Sigmoid colon (tissue), 7 donors: ENCODE data around the gene MED23. TPM values are rescaled to one million over a fixed set of nuclear protein-coding genes. Genes with fewer than 3 reads are reported as not detected.

ENCODE experiments used
- DNase-seq: peaks from one replicate; pipeline ENCODE4 v3.0.0-alpha.2; 2019
- H3K27ac ChIP-seq, 4 donors: fragments of 200-600 bp; sonication (generic); one replicate each; pipeline ENCODE4 v1.5.1; 2016 to 2019; ENCODE audit warnings: mild to moderate bottlenecking in 1 of 4
- H3K27me3 ChIP-seq, 3 donors: fragments of 200-600 bp; sonication (generic); one replicate each; pipeline ENCODE4 v1.5.1; 2019; ENCODE audit warnings: mild to moderate bottlenecking in 1 of 3
- H3K36me3 ChIP-seq, 4 donors: fragments of 200-600 bp; sonication (generic); one replicate each; pipeline ENCODE4 v1.5.1; 2016 to 2019
- H3K4me1 ChIP-seq, 4 donors: fragments of 200-600 bp; sonication (generic); one replicate each; pipeline ENCODE4 v1.5.1; 2017 to 2019
- H3K4me3 ChIP-seq, 4 donors: fragments of 200-600 bp; sonication (generic); one replicate each; pipeline ENCODE4 v1.5.1; 2017 to 2019; ENCODE audit warnings: mild to moderate bottlenecking in 2 of 4, moderate library complexity in 1 of 4
- H3K9me3 ChIP-seq, 4 donors: fragments of 200-600 bp in 3 of 4; sonication (generic) in 3 of 4; one replicate each; pipeline versions ENCODE4 v1.5.1 to v1.6.1; 2013 to 2019
- EP300 ChIP-seq, 4 donors: sonication (generic); formaldehyde crosslinking; IDR thresholded peaks; one replicate each; pipeline ENCODE4 v1.6.1; 2017; ENCODE audit warnings: antibody characterized with exemption in 4 of 4
- WGBS, 2 donors: extraction: QIAGEN DNeasy Blood & Tissue Kit; methylation state at CpG; one replicate each; pipeline ENCODE4 v1.1.7; 2013; 5-methylcytosine and 5-hydroxymethylcytosine counted together
- intact Hi-C: fragments of 100-400 bp; cut with DNase I; formaldehyde crosslinking; loops from one replicate; pipeline ENCODE4 v1.15.1; 2023
- polyA plus RNA-seq, 3 donors: library from polyadenylated mRNA; stranded (reverse); fragments of 200-250 nt; gene quantifications; one replicate each; pipeline ENCODE4 v1.2.3, GENCODE V29; 2013
- small RNA-seq, 3 donors: library from RNA; depleted of rRNA; stranded (forward); fragments of <200 nt; gene quantifications; one replicate each; pipeline ENCODE3, GENCODE V24; 2016
- total RNA-seq, 4 donors: library from RNA; depleted of rRNA; stranded (reverse); fragments of >200 nt; gene quantifications; one replicate each; pipeline ENCODE4 v1.1.0, GENCODE V29; 2016
- TF ChIP-seq, protein P1 (sequence below), 4 experiments: fragments of 450-650 bp in 3 of 4; fragments of 200-600 bp in 1 of 4; IDR thresholded peaks; one replicate each; pipeline ENCODE4 v1.5.1; 2016 to 2019; ENCODE audit warnings: antibody characterized with exemption in 4 of 4, mild to moderate bottlenecking in 3 of 4, moderate library complexity in 2 of 4
- donor health status: healthy with polysubstance abuse.
- donor health status: Bipolar disorder and iron deficiency.
- donor health status: healthy.

MED23 gene
- total and polyA plus RNA-seq, 7 donors = 5.3 to 29.6 (median 19.0) TPM

DNA sequence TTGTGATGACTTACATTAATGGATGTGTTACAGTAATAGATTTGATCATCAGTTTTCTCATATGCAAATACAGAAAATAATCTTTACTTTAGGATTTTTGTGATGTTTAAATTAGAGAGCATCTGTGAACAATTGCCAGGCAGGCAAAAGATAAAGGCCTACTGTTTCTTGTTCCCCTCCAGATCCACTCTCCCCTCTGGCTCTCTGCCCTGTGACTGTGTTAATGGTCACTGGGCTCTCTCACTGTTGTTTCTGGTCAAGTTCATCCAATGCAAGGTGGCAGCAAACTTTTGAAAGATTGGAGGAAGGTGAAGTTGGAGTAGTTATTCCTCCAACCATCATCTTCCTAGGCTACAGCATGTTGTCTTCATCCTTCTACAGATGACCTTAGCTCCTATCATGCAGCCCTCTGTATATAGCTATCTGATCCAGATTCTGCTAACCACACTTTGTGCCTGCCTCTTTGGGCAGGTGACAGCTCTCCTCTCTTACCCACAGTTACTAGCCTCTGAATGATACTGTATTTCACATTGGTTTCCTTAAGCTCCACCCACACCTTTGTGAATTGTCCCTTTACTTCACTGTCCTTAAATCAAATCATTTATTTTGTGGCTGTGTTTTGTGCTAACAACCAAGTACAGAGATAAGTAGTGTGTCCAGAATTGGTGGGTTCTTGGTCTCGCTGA is 103.9 kb downstream of the MED23 start:
- 94 to 97% methylated on average over 1 of the region's 1 CpG for WGBS, 2 donors
- TF ChIP-seq EP300 (IDR thresholded peaks at IDR 0.05) = no peak
- TF ChIP-seq, protein P1, sequence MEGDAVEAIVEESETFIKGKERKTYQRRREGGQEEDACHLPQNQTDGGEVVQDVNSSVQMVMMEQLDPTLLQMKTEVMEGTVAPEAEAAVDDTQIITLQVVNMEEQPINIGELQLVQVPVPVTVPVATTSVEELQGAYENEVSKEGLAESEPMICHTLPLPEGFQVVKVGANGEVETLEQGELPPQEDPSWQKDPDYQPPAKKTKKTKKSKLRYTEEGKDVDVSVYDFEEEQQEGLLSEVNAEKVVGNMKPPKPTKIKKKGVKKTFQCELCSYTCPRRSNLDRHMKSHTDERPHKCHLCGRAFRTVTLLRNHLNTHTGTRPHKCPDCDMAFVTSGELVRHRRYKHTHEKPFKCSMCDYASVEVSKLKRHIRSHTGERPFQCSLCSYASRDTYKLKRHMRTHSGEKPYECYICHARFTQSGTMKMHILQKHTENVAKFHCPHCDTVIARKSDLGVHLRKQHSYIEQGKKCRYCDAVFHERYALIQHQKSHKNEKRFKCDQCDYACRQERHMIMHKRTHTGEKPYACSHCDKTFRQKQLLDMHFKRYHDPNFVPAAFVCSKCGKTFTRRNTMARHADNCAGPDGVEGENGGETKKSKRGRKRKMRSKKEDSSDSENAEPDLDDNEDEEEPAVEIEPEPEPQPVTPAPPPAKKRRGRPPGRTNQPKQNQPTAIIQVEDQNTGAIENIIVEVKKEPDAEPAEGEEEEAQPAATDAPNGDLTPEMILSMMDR (IDR thresholded peaks at IDR 0.05) = no peak

More for the DNA sequence above, 103.9 kb downstream of the MED23 start:
- no peaks in the 10 kb centered on the region for H3K4me1 ChIP-seq
- DNase-seq = no peak
- H3K36me3 ChIP-seq = no peaks in the 10 kb centered on the region
- H3K4me3 ChIP-seq = no peak overlapping the region
- no peaks in the 10 kb centered on the region for H3K27me3 ChIP-seq
- H3K9me3 ChIP-seq = peaks cover 0 to 1% (median 0%) of the 10 kb centered on the region in 4 donors
- no peak overlapping the region for H3K27ac ChIP-seq
- intact Hi-C loops = no loop called here

Small RNA genes within 50 kb of the gene (small RNA-seq; reads per million reads assigned to genes)
- gene RNU4-18P = 0 reads per million in 3 donors

Other genes starting within 250 kb of the MED23 start
- gene ARG1, start 55.0 kb downstream of the MED23 start, total RNA-seq = under 1 TPM in 1 of 4 donors, not detected in 3; 0.27 TPM
- gene ARG1, start 55.0 kb downstream of the MED23 start, polyA plus RNA-seq = 1 to 10 TPM in 1 of 3 donors, under 1 TPM in 1, not detected in 1; 0.17 to 1.2 TPM
- 1 to 10 TPM in 1 of 4 donors, under 1 TPM in 3; 0.14 to 1.1 (median 0.52) TPM for gene ENPP3, start 9.1 kb upstream of the MED23 start, total RNA-seq
- gene ENPP3, start 9.1 kb upstream of the MED23 start, polyA plus RNA-seq = 1 to 10 TPM; 1.8 to 5.9 (median 3.2) TPM
- under 1 TPM in 2 of 4 donors, not detected in 2; 0.82 to 0.95 TPM for gene OR2A4, start 73.2 kb upstream of the MED23 start, total RNA-seq
- not detected for gene OR2A4, start 73.2 kb upstream of the MED23 start, polyA plus RNA-seq
- gene CTAGE9, start 82.8 kb upstream of the MED23 start, total RNA-seq = not detected
- not detected for gene CTAGE9, start 82.8 kb upstream of the MED23 start, polyA plus RNA-seq
- 1 to 10 TPM; 3.6 to 7.2 (median 4.2) TPM for gene ENPP1, start 179.8 kb upstream of the MED23 start, total RNA-seq
- gene ENPP1, start 179.8 kb upstream of the MED23 start, polyA plus RNA-seq = 1 to 10 TPM; 1.2 to 2.5 (median 2.1) TPM